ENCODE measurements around the gene OSBPL6.

GRCh38 chr2:178345951-178346350 lies 151.6 kb downstream of the OSBPL6 start:
- no peak for TF ChIP-seq CEBPB (IDR thresholded peaks at IDR 0.05; ENCODE audit: low read depth)
- no peak for TF ChIP-seq CTCF (IDR thresholded peaks at IDR 0.05 in 2 of 3, conservative IDR thresholded peaks at IDR 0.05 in 1 of 3; ENCODE audit: borderline replicate concordance in 1 of 3, insufficient read depth in 1 of 3, low read depth in 2 of 3, low read length in 2 of 3)
- no peak for TF ChIP-seq EZH2phosphoT487 (IDR thresholded peaks at IDR 0.05; ENCODE audit: borderline replicate concordance)

Data from HCT116 (cell line).